GM21737 (cell line): ENCODE measurements around the gene CTNNBL1.
"Not testable (repeated sequence)": the region's sequence is repeated elsewhere in the genome, so short reads cannot be mapped to it uniquely, and the experiment has no call there.

Experiments used
- ATAC-seq: cut with Tn5 transposase; IDR thresholded peaks from one replicate; pipeline ENCODE4 v1.9.1; 2021; ENCODE audit warnings: mild to moderate bottlenecking, moderate library complexity; ENCODE audit not compliant: unreplicated experiment

The CTNNBL1 gene

GRCh38 chr20:37848706-37849105 is 154.9 kb downstream of the CTNNBL1 start:
- ATAC-seq: no peak

DNA sequence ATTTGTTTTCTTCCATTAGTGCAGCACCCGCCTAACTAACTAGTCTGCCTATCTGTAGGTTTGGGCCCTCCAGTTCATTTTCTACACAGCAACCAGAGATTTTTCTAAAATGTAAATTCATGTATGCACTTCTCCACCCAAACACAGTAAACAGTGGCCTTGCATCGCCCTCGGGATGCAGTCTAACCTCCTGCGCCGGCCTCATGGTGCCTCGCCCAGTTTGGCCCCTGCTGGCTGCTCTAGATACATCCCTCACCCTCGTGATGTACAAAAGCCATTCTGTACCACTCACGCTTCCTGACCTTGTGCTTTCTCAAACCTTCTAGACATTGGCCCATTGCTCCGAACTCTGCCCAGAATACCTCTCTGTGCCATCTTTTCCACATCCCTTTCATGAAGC is 155.3 kb downstream of the CTNNBL1 start:
- no peak for ATAC-seq

- ATAC-seq: no peak
Observed at GRCh38 chr20:37849566-37849965, 155.7 kb downstream of the CTNNBL1 start.

- ATAC-seq: no peak
Observed at GRCh38 chr20:37850036-37850592, 156.3 kb downstream of the CTNNBL1 start.

DNA sequence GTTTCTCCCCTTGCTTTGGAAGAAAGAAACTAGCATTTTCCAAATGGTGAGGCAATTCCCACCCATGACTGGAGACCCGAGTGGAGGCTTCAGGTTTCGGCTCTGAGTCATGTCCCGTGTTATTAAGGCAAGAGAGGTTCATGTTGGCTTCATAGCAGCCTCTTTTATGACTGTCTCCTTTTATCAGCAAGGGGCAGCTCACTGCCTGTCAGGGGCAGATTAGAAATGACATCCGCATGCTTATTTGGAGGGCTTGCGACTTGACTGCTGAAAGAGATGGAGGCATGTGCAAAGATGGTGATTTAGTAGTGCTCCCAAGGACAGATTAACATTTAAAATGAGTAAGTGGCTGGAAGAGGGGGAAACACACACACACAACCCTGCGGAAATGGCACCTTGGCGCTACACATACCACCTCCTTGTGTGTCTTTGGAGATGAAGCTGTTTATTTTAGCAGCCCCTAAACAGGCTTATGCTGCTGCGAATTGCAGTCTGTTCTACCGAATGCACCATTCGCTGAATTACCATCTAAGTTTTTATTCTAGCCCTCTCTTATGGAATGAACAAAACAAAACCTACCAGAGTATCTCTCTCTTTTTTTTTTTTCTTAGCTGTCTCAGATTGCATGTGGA is 157.0 kb downstream of the CTNNBL1 start:
- no peak for ATAC-seq

DNA sequence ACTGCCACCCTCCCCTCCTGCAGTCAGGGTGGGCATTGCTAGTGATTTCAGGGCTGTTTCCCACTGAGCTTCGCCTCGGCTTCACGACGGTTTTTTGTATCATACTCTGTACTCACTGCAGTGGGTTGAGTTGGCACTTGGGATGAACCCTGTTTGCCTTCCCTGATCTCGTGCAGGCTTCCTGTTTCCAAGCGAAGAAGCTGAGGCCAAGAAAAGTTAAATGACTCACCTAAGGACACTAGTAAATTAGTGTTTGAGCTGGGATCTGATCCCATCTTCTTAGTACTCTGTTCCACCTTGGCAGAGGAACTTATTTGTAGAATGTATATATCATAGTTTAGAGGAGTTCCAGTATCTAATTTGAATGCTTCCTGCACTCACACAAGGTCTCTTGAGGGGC is 158.8 kb downstream of the CTNNBL1 start:
- ATAC-seq: no peak

DNA sequence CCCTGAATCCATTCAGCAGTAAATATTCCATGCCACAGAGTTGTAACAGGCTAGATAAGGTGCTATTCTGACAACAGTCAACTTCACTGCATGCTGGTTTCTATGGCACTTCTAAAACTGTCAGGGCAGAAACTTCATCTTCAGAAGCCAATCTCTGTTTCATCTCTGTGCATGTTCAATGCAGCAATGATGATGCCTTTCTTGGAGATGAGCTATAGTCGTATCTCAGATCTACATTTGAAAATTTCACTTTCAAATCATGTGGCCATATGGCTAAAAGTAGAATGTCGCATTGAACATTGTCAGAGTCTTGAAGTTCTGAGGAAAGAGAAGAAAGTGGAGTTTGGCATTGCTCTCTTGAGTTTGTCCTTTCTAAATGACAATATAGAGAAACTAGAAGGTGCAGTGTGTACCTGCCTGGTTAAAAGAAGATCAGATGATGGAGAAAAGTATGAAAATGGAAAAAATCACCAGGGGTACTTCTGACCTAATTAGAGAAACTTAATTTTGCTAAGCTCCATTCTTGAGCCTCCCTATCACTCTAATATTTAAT is 160.1 kb downstream of the CTNNBL1 start:
- no peak for ATAC-seq

- not testable (repeated sequence) for ATAC-seq
Observed at GRCh38 chr20:37856034-37856433, 162.2 kb downstream of the CTNNBL1 start.

GRCh38 chr20:37856932-37857660 is 163.3 kb downstream of the CTNNBL1 start:
- ATAC-seq: no peak

DNA sequence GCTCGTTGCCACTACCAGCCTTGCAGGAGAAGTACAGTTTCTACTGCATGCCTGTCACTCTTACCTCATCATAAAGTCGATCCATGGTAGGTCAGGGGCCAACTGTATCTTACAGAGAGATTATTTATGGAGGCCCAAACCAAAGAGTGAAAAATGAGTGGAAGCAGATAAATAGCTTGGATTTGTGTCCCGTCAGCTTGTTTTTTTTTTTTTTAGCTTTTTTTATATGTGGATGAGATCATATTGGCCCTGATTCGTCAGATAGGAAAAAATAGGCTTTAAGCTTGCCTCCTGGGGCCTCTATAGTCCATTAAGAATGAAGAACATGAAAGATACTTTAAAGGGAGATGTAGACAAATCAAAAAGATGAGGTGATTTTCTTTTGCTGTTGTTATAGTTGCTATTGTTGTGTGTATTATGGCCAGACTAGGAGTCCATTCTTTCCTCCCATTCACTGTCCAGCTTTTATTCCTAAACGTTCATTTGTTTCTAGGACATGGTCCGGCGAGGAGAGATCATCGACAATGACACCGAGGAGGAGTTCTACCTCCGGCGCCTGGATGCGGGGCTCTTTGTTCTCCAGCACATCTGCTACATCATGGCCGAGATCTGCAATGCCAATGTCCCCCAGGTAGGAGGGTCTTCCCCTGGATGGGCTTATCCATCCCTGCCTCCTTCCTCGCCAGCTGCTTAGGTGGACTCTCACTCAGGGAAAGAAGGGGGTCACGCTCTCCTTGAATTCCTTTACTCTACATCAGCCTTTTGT is 165.8 kb downstream of the CTNNBL1 start:
- ATAC-seq: no peak

DNA sequence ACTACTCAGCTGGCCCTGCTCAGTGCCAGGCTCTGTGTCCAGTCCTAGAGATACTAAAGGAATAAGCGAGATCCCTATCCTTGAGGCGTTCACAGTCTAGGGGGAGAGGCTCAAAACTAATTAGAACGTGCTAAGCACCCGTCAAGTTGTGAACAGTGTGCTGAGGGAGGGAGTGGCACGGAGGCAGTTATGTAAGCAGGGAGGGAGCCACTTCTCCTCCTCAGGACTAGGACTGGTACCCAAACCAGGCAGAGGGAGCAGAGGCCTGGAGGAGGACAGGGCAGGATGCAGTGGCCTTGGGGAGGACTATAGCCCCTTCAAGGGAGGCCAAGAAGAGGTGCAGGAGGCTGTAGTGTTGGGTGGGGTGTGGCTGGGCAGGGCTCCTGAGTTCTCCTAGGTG is 169.5 kb downstream of the CTNNBL1 start:
- no peak for ATAC-seq

- ATAC-seq: no peak
Observed at GRCh38 chr20:37864298-37864697, 170.5 kb downstream of the CTNNBL1 start.

- ATAC-seq: no peak
Observed at GRCh38 chr20:37866051-37866450, 172.2 kb downstream of the CTNNBL1 start.

- no peak for ATAC-seq
Observed at GRCh38 chr20:37867289-37868195, 173.7 kb downstream of the CTNNBL1 start.

DNA sequence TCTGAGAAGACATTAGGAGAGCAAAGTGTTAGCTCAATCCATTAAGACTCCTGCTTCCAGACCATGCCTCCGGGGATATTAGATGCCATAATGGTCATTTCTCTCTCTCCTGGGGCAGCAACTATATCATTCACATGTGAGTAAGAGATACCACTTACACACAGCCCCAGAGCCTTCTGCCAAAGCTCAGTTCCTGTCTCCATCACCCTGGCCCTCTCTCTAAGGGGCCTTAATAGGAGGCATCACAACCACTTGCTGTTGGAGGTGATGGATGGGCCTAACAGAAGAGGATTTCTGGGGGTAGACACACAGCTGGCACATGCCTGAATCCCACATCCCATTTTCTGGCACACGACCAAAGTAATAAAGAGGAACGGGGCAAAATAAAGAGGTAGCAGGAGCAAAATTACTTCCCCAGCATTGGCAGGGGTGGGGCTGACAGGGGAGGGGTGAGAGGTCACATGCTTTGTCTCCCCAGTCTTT is 175.1 kb downstream of the CTNNBL1 start:
- no peak for ATAC-seq

- ATAC-seq: no peak
Observed at GRCh38 chr20:37869334-37869861, 175.6 kb downstream of the CTNNBL1 start.

DNA sequence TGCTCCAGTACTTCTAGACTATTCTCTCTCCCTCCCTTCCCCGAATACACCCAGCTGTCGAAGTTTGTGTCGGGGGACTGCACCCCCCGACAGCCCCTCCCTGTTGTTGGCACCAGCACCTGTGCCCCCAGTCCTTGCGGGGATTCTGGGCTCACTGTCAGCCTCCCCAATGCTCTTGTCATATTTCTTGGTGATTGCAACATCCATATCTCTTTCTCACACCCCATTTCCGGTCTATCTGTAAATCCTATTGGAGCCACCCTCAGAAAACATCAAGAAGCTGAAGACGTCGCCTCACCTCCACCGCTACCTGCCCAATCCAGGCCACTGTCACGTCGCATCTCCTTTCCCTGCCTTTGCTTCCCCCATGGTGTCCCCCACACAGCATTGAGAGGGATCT is 176.5 kb downstream of the CTNNBL1 start:
- ATAC-seq: no peak

DNA sequence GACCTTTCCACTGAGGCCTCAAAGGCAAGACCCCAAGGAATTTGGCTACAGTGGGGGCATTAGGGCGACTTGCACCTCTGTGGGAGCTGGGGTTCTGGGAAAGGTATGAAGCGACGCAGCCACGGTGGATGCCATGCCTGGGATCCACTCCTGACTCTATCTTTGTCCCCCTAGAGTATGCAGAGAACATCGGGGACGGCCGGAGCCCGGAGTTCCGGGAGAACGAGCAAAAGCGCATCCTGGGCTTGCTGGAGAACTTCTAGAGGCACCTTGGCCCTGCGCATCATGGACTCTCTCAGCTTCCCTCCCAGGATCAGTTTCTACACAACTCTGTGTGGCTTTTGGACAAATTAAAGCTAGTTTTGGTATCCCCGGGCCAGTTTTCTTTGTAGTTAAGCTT is 177.9 kb downstream of the CTNNBL1 start:
- no peak for ATAC-seq

GRCh38 chr20:37872161-37872560 is 178.3 kb downstream of the CTNNBL1 start:
- ATAC-seq: no peak

DNA sequence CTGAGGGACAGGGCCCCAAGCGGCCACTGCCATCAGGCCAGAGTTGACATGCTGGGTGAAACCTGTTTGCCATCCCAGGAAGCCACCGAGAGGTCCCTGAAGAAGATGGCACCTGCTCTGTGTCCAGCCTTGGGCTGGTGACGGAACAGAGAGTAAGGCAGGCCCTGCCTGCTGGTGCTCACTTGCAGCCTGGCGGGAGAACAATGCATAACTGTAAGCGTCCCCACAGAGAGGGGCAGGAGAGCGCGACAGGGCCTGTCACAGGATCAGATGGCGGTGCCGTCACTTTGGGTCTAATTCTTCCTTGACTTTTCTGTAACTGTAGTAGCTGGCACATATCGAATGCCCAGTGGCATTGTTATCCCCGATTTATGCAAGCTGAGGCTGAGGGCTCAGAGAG is 180.1 kb downstream of the CTNNBL1 start:
- ATAC-seq: no peak
